ENCODE results near the gene KLHL6. TPM values are rescaled to one million over a fixed set of nuclear protein-coding genes. Genes with fewer than 3 reads are reported as not detected.
A peak's percentile ranks its signal among the peaks of the same experiment; 100 is the strongest.

KLHL6 gene
- total and polyA plus RNA-seq, 8 donors: 0.19 to 4.6 (median 0.31) TPM

DNA sequence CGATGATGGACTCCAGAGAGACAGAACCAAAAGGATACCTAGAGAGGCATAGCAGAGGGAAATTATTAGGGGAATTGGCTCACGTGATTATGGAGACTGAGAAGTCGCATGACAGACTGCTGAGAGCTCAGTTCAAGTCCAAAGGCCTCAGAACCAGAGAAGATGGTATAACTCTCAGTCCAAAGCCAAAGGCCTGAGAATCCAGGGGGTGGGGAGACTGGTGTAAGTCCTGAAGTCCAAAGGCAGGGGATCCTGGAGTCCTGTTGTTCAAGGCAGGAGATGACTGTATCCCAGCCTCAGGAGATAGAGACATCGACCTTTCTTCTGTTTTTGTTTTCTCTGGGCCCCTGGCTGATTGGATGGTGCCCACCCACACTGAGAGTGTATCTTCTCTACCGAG, 1.2 kb upstream of the KLHL6 start:
- FAIRE-seq (no peak), ATAC-seq (no peak), DNase-seq (no peak)
- Histone ChIP-seq H3K27me3 (no peaks in the 10 kb centered on the region), H3K9me3 (no peaks in the 10 kb centered on the region), H3K36me3 (no peaks in the 10 kb centered on the region), H3K27ac (no peak overlapping the region), H3K4me1 (no peaks in the 10 kb centered on the region), H3K4me3 (no peak overlapping the region)
- TF ChIP-seq, protein P1, sequence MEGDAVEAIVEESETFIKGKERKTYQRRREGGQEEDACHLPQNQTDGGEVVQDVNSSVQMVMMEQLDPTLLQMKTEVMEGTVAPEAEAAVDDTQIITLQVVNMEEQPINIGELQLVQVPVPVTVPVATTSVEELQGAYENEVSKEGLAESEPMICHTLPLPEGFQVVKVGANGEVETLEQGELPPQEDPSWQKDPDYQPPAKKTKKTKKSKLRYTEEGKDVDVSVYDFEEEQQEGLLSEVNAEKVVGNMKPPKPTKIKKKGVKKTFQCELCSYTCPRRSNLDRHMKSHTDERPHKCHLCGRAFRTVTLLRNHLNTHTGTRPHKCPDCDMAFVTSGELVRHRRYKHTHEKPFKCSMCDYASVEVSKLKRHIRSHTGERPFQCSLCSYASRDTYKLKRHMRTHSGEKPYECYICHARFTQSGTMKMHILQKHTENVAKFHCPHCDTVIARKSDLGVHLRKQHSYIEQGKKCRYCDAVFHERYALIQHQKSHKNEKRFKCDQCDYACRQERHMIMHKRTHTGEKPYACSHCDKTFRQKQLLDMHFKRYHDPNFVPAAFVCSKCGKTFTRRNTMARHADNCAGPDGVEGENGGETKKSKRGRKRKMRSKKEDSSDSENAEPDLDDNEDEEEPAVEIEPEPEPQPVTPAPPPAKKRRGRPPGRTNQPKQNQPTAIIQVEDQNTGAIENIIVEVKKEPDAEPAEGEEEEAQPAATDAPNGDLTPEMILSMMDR (IDR thresholded peaks at IDR 0.05): no peak
- intact Hi-C loops (cut with DNase I): no loop called here
- 66 to 74% methylated on average over 5 of the region's 5 CpGs for WGBS, 2 donors

DNA sequence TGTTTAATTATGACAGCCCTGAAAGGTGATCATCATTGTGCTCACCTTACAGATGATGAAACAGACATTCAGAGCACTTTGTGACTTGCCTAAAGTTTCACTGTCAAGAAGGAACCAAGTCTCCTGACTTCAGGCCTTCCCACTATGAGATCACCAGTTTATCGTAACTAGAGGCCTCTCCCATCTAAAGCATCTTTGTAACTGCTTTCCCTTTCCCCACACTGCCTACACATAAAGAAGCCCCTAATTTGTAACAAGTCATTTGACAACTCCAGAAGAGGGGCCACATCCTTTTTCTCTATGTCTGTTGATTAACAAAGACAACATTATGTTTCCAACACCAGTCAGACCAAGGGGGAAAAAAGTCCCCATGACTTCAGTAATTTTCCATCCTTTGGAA, 1.1 kb downstream of the KLHL6 start:
- intact Hi-C loops (cut with DNase I): no loop called here
- H3K4me1 ChIP-seq: no peaks in the 10 kb centered on the region
- H3K4me3 ChIP-seq: peak overlapping the region in 1 of 4 donors; percentile 22
- peak overlapping the region in 2 of 4 donors; percentile 41 to 57 for H3K27ac ChIP-seq
- WGBS, 2 donors: 79 to 85% methylated on average over 1 of the region's 1 CpG
- DNase-seq (no peak), ATAC-seq (peak in 2 of 4 donors; percentile 68 to 73), FAIRE-seq (no peak)
- no peaks in the 10 kb centered on the region for H3K36me3 ChIP-seq
- TF ChIP-seq, protein P1 (IDR thresholded peaks at IDR 0.05): no peak
- H3K27me3 ChIP-seq: no peaks in the 10 kb centered on the region
- no peaks in the 10 kb centered on the region for H3K9me3 ChIP-seq

DNA sequence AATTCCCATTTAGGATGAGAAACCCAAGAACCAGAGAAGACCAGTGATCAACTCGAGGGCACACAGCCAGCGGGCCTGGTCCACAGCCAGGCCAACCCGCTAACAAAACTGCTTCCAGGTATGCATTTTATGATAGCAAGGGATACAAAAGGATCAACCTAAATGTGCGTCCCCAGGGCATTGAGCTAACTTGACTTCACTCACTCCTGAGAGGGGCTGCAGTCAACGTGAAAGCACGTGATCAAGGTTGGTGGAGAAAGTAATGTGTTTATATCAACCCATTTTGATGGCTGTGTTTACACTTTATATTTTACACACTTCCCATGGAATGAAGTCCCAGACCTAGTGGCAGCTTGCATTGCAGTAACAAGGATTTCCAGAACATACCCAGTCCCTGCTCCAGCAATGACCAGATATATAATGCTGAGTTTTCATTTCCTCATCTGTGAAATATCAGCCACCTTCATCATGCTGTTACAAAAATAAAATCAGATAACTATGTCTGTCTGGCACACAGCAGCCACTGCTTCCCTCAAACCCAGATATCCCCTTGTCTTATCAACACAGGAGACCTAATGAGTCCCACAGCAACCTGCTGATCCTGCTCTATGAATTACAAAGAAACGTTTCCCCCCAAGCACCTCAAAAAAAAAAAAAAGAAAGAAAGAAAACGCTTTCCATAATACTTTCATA, 2.0 kb downstream of the KLHL6 start:
- no peak overlapping the region for H3K4me3 ChIP-seq
- WGBS, 2 donors: 54 to 62% methylated on average over 8 of the region's 8 CpGs
- TF ChIP-seq, protein P1 (IDR thresholded peaks at IDR 0.05): no peak
- H3K27me3 ChIP-seq: no peaks in the 10 kb centered on the region
- H3K27ac ChIP-seq: peak overlapping the region in 1 of 4 donors; percentile 11
- no peak for FAIRE-seq
- peak in 1 of 4 donors; percentile 29 for ATAC-seq
- no peaks in the 10 kb centered on the region for H3K4me1 ChIP-seq
- H3K9me3 ChIP-seq: no peaks in the 10 kb centered on the region
- DNase-seq: no peak
- H3K36me3 ChIP-seq: no peaks in the 10 kb centered on the region
- intact Hi-C loops (cut with DNase I): no loop called here

DNA sequence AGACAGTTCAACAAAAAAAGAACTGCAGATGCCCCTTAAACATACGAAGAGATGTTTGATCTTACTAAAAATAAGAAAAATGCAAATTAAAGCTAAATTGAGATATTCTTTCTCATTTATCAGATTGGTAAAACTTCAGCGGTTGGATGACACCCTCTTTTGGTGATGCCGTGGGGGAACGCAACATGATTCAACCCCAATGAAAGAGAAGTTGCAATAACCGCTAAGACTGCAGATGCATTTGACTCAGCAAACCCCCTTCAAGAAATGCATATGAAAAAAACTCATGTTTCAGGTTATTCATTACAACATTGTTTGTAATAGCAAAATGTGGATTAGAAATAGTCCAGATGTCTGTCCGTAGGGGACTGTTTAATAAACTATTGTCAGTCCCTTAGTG, 3.6 kb downstream of the KLHL6 start:
- intact Hi-C loops (cut with DNase I): no loop called here
- no peak overlapping the region for H3K4me3 ChIP-seq
- H3K27ac ChIP-seq: no peak overlapping the region
- H3K27me3 ChIP-seq: no peaks in the 10 kb centered on the region
- whole genome bisulfite sequencing, 2 donors: 90% methylated on average over 6 of the region's 6 CpGs
- DNase-seq (no peak), FAIRE-seq (no peak), ATAC-seq (no peak)
- peaks cover 0 to 3% (median 0%) of the 10 kb centered on the region in 3 donors for H3K4me1 ChIP-seq
- no peaks in the 10 kb centered on the region for H3K9me3 ChIP-seq
- no peaks in the 10 kb centered on the region for H3K36me3 ChIP-seq
- TF ChIP-seq, protein P1 (IDR thresholded peaks at IDR 0.05): no peak

DNA sequence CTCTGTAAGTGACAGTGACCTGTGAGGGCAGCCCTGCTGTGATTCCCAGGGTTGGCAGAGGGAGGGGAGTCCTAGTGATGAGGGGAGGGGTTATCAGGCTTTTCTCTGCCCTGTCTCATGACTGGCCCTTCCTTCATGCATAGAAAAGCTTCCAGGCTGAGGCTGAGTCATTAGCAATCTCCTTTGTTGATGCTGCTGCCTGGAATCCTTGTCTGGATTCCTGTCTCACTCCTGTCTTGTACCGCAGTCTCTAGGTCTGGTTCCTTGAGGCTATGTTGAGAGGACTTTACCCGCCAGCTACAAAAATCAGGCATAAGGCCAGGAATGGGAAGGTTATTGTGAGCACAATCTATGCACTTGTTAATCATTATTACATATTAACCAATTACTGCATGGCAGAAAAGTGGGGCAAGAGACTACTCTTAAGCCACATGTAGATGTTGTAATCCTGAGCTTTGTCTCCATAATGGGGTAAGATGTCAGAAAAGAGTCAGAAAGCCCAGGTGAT, 7.2 kb downstream of the KLHL6 start:
- peaks cover 0 to 3% (median 0%) of the 10 kb centered on the region in 3 donors for H3K4me1 ChIP-seq
- no peaks in the 10 kb centered on the region for H3K27me3 ChIP-seq
- peak overlapping the region in 1 of 4 donors; percentile 11 for H3K27ac ChIP-seq
- intact Hi-C loops (cut with DNase I): no loop called here
- WGBS, 2 donors: 5 to 14% methylated on average over 2 of the region's 2 CpGs
- no peaks in the 10 kb centered on the region for H3K36me3 ChIP-seq
- TF ChIP-seq, protein P1 (IDR thresholded peaks at IDR 0.05): no peak
- ATAC-seq (peak; percentile 60 to 73 (median 66)), FAIRE-seq (no peak), DNase-seq (peak in 1 of 6 donors; percentile 13)
- no peak overlapping the region for H3K4me3 ChIP-seq
- H3K9me3 ChIP-seq: no peaks in the 10 kb centered on the region

Data from pancreas (tissue), 10 donors.